AG10803 (cell line): ENCODE results near the gene SNHG17.

ENCODE experiments used
- DNase-seq: peaks from one replicate; pipeline ENCODE4 v3.0.0; 2010; ENCODE audit warnings: low read depth
- H3K4me3 ChIP-seq: 2 replicates; pipeline ENCODE4 v1.5.1; 2011; ENCODE audit warnings: mild to moderate bottlenecking, low read length, control low read depth
- CTCF ChIP-seq: conservative IDR thresholded peaks from 2 replicates; pipeline ENCODE4 v1.5.1; 2011; ENCODE audit warnings: mild to moderate bottlenecking, low read length, control low read depth, inconsistent platforms

SNHG17 gene

GRCh38 chr20:38428800-38429199 lies 6.3 kb downstream of the SNHG17 start:
- H3K4me3 ChIP-seq = no peak overlapping the region
- no peak for TF ChIP-seq CTCF
- DNase-seq = no peak

- no peak for DNase-seq
- no peak for TF ChIP-seq CTCF
- no peak overlapping the region for H3K4me3 ChIP-seq
Measured at GRCh38 chr20:38427655-38428023, 7.5 kb downstream of the SNHG17 start.

GRCh38 chr20:38426006-38426897 lies 8.9 kb downstream of the SNHG17 start:
- no peak for TF ChIP-seq CTCF
- no peak overlapping the region for H3K4me3 ChIP-seq
- peak; percentile 92 for DNase-seq

GRCh38 chr20:38424401-38424800 lies 10.7 kb downstream of the SNHG17 start:
- TF ChIP-seq CTCF = no peak
- no peak overlapping the region for H3K4me3 ChIP-seq
- DNase-seq = no peak

GRCh38 chr20:38423541-38423940 lies 11.6 kb downstream of the SNHG17 start:
- no peak overlapping the region for H3K4me3 ChIP-seq
- no peak for TF ChIP-seq CTCF
- no peak for DNase-seq

- H3K4me3 ChIP-seq = no peak overlapping the region
- no peak for TF ChIP-seq CTCF
- no peak for DNase-seq
Measured at GRCh38 chr20:38421915-38422314, 13.2 kb downstream of the SNHG17 start.

- DNase-seq = no peak
- H3K4me3 ChIP-seq = no peak overlapping the region
- no peak for TF ChIP-seq CTCF
Measured at GRCh38 chr20:38420388-38421085, 14.6 kb downstream of the SNHG17 start.
